Vagina (tissue), 2 donors: Measurements from ENCODE around the gene CP.

Source experiments
- POLR2A ChIP-seq, 2 donors: fragments of 450-650 bp; IDR thresholded peaks; one replicate each; pipeline ENCODE4 v1.6.1; 2017; ENCODE audit warnings: antibody characterized with exemption in 2 of 2, mild to moderate bottlenecking in 2 of 2, moderate library complexity in 2 of 2
- POLR2AphosphoS5 ChIP-seq, 2 donors: sonication (generic); formaldehyde crosslinking; IDR thresholded peaks; one replicate each; pipeline ENCODE4 v1.9.0; 2017; ENCODE audit warnings: antibody characterized with exemption in 2 of 2, mild to moderate bottlenecking in 2 of 2, low read depth in 1 of 2; ENCODE audit not compliant: insufficient read depth in 1 of 2
- TF ChIP-seq, protein P1 (sequence below), 3 experiments: fragments of 450-650 bp in 2 of 3; fragments of 200-600 bp in 1 of 3; sonication (generic) in 1 of 3; IDR thresholded peaks; one replicate each; pipeline ENCODE4 v1.5.1; 2017 to 2019; ENCODE audit warnings: antibody characterized with exemption in 3 of 3, mild to moderate bottlenecking in 2 of 3, moderate library complexity in 2 of 3

DNA sequence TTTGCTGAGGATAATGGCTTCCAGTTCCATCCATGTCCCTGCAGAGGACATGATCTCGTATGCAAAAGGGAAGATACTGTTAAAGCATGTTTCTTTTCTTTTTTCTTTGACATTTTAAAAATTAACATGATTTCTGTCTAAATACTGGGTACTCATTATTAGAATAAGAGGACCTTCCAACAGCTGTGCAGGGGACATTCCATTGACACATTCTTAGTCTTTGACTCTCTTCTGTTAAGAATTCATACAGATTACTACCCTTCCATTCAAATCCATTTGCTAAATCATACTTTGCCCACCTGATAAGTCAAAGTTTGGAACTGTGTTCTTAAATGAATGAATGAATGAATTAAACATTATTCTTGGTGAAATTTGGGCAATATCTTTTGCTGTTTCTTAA, 5.1 kb upstream of the CP start:
- TF ChIP-seq POLR2AphosphoS5 (IDR thresholded peaks at IDR 0.05; ENCODE audit: insufficient read depth in 1 of 2, low read depth in 1 of 2) (no peak), POLR2A (IDR thresholded peaks at IDR 0.05) (no peak)
- TF ChIP-seq, protein P1, sequence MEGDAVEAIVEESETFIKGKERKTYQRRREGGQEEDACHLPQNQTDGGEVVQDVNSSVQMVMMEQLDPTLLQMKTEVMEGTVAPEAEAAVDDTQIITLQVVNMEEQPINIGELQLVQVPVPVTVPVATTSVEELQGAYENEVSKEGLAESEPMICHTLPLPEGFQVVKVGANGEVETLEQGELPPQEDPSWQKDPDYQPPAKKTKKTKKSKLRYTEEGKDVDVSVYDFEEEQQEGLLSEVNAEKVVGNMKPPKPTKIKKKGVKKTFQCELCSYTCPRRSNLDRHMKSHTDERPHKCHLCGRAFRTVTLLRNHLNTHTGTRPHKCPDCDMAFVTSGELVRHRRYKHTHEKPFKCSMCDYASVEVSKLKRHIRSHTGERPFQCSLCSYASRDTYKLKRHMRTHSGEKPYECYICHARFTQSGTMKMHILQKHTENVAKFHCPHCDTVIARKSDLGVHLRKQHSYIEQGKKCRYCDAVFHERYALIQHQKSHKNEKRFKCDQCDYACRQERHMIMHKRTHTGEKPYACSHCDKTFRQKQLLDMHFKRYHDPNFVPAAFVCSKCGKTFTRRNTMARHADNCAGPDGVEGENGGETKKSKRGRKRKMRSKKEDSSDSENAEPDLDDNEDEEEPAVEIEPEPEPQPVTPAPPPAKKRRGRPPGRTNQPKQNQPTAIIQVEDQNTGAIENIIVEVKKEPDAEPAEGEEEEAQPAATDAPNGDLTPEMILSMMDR (IDR thresholded peaks at IDR 0.05) = no peak
